Subcutaneous adipose tissue (tissue), 4 donors: ENCODE measurements around the gene SMKR1. TPM values are rescaled to one million over a fixed set of nuclear protein-coding genes. Genes with fewer than 3 reads are reported as not detected.

Experiments
- total RNA-seq, 4 donors: library from RNA; depleted of rRNA; stranded (reverse); fragments of >200 nt; gene quantifications; one replicate each; pipeline ENCODE4 v1.1.0, GENCODE V29; 2016
- TF ChIP-seq, protein P1 (sequence below): fragments of 450-650 bp; IDR thresholded peaks from one replicate; pipeline ENCODE4 v1.5.1; 2016; ENCODE audit warnings: low read depth, mild to moderate bottlenecking, control low read depth, antibody characterized with exemption, moderate library complexity

Gene SMKR1
- total RNA-seq, 4 donors from 2014 or later = not detected

DNA sequence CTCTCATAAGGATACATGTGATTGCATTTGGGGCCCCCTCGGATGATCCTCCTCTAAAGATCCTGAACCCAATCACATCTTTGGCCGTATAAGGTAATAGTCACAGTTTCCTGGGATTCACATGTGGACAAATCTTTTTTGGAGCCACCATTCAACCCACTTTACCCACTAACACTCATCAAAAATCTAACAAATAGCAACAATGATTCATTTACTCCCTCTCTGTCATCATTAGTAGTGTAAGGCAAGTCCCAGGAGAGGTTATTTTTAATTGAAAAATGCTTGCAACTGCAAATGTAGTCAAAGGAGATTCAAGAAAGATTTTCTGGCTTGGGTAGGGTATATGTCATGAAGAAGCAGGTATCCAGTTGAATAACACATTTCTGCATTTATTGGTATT lies 9.9 kb upstream of the SMKR1 start:
- TF ChIP-seq, protein P1, sequence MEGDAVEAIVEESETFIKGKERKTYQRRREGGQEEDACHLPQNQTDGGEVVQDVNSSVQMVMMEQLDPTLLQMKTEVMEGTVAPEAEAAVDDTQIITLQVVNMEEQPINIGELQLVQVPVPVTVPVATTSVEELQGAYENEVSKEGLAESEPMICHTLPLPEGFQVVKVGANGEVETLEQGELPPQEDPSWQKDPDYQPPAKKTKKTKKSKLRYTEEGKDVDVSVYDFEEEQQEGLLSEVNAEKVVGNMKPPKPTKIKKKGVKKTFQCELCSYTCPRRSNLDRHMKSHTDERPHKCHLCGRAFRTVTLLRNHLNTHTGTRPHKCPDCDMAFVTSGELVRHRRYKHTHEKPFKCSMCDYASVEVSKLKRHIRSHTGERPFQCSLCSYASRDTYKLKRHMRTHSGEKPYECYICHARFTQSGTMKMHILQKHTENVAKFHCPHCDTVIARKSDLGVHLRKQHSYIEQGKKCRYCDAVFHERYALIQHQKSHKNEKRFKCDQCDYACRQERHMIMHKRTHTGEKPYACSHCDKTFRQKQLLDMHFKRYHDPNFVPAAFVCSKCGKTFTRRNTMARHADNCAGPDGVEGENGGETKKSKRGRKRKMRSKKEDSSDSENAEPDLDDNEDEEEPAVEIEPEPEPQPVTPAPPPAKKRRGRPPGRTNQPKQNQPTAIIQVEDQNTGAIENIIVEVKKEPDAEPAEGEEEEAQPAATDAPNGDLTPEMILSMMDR = no peak

DNA sequence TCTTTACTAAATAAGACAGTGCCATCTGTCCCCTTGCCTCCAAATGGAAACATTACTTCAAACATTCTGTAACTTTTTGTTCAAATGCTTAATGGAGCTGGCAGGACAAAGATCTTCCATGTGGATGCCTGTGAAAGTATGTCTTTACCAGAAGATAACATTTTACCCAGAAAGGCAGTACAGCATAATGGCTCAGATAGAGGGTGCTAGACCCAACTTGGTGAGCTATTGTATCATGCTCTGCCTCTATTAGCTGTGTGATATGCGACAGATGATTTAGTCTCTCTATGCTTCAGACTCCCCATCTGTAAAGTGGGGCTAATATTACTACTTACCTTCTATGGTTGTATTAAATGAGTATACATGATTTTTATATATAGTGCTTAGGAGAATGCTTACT lies 8.8 kb upstream of the SMKR1 start:
- TF ChIP-seq, protein P1 = no peak

DNA sequence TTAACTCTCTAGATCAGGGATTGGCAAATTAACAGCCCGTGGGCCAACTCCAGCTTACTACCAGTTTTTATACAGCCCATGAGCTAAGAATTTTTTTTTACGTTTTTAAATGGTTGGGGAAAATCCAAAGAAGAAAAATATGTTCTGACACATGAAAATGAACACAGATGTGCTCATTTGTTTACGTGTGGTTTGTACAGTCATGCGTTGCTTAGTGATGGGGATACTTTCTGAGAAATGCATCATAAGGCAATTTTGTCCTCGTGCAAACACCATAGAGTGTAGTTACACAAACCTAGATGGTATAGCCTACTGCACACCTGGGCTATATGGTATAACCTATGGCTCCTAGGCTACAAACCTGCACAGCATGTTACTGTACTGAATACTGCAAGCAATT lies 8.3 kb upstream of the SMKR1 start:
- TF ChIP-seq, protein P1 = no peak

DNA sequence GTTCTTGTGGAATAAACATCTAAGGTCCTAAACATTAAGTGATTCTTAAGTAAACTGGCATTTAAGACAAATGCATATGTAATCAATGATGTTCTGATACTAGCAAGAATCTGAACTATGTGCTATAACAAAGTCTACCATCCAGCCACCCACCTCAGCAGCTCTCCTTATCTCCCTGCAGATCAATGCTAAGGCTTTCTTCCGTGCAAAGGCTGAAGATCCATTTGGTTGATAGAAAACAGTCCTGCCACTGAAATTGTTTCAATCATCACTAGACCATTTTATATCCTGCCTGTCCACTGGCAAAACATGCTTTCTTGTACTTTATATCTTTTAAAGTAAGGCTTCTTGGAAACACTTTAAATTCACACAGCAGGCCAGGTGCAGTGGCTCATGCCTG lies 6.3 kb upstream of the SMKR1 start:
- TF ChIP-seq, protein P1 = no peak

DNA sequence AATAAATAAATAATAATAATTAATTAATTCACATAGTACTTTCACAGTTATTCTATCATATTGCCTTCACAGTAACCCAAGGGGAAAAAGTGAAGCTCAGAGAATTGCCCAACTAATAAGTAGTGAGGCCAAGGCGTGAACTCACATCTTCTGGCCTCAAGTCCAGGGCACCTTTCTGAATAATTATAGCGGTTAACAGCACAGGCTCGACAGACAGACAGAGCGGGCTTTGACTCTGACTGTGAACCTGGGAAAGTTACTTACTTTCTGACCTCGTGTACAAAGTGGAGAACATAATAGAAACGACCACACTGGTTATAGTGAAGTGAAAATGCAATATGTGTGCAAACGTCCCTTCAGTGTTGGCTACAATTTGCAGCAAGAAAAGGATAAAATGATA lies 5.7 kb upstream of the SMKR1 start:
- TF ChIP-seq, protein P1 = no peak

DNA sequence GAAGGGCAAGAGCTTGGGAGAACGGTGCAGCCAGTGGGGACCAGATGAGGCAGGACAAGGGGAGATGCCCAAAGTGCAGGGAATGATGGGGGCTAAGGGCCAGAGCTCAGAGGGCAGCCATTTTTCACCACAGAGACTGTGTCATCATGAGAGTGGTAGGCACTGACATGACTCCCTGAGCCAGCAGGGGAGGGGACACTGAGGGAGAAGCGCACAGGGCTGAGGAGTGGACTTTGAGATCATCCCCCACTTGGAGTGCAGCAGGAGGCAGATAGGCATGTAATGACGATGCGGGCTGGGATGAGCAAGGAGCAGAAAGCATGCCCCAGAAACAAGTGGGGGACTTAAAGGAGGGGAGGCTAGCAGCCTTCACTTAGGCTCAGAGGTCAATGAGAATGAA lies 5.2 kb upstream of the SMKR1 start:
- TF ChIP-seq, protein P1 = no peak

DNA sequence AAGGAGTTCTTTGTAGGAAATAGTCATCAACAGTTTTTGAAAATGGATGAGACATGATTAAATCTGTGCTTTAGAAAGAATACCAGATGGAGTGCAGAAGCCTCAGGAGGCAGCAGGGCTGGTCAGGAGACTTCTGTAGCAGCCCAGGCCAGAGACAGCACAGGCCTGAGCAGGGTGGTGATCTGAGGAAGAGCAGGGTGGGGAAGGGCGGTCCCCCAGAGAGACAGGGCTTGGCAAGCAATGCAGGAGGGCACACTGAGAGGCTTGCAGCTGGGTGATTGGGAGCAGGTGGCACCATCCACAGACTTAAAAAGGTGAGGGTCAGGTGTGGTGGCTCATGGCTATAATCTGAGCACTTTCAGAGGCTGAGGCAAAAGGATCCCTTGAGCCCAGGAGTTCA lies 4.3 kb upstream of the SMKR1 start:
- TF ChIP-seq, protein P1 = no peak
